Endothelial cell of umbilical vein (primary cell): ENCODE results near the gene CD151. TPM values are rescaled to one million over a fixed set of nuclear protein-coding genes. Genes with fewer than 3 reads are reported as not detected.

ENCODE experiments used
- BruUV-seq: library from RNA; stranded (reverse); fragments of 400-500 nt; replicated peaks from 2 replicates; lab custom pipeline; 2021; lab: Mats Ljungman, UMichigan
- CTCF ChIA-PET: fragments of 300-600, 350-600 bp; sonication (Branson Sonifier 250); formaldehyde crosslinking; loops from one replicate; lab custom pipeline; 2021; ENCODE audit warnings: antibody characterized with exemption, inconsistent platforms; lab: Charles Lee
- POLR2A ChIA-PET: fragments of 300-600, 350-600 bp; sonication (Branson Sonifier 250); formaldehyde crosslinking; loops from one replicate; lab custom pipeline; 2021; ENCODE audit warnings: antibody characterized with exemption, inconsistent platforms; lab: Charles Lee
- DNase-seq: peaks from one replicate; pipeline ENCODE4 v3.0.0-alpha.2; 2011; ENCODE audit warnings: low read depth, low spot score
- FAIRE-seq: peaks from 2 replicates; lab custom pipeline; 2011; peaks lifted over from hg19 to GRCh38; lab: Jason Lieb, UNC
- H2AFZ ChIP-seq: 2 replicates; pipeline ENCODE4 v1.6.0; 2012; ENCODE audit warnings: low read depth, low read length, control low read depth, inconsistent platforms
- H3K27ac ChIP-seq: 2 replicates; pipeline ENCODE4 v1.5.1; 2011; ENCODE audit warnings: low read depth, mild to moderate bottlenecking, control low read depth, low read length, moderate library complexity; ENCODE audit not compliant: insufficient read depth
- H3K27me3 ChIP-seq, 2 experiments: 2 replicates each; pipeline versions ENCODE4 v1.6.0 to v1.6.1; 2011; ENCODE audit warnings: low read length in 2 of 2, mixed read lengths in 1 of 2; ENCODE audit not compliant: control insufficient read depth in 2 of 2, insufficient read depth in 2 of 2
- H3K36me3 ChIP-seq, 2 experiments: 2 replicates in 1 of 2; 3 replicates in 1 of 2; pipeline ENCODE4 v1.5.1; 2011; ENCODE audit warnings: low read length in 2 of 2, mild to moderate bottlenecking in 1 of 2, moderate library complexity in 1 of 2; ENCODE audit not compliant: control insufficient read depth in 2 of 2, insufficient read depth in 2 of 2; ENCODE audit errors: extremely low read depth in 1 of 2
- H3K4me1 ChIP-seq: 3 replicates; pipeline ENCODE4 v1.5.1; 2011; ENCODE audit warnings: mild to moderate bottlenecking, low read length; ENCODE audit not compliant: control insufficient read depth, insufficient read depth; ENCODE audit errors: extremely low read depth
- H3K4me2 ChIP-seq: 2 replicates; pipeline ENCODE4 v1.6.1; 2011; ENCODE audit warnings: low read length, control low read depth, mixed read lengths; ENCODE audit not compliant: insufficient read depth
- H3K4me3 ChIP-seq, 3 experiments: fragments of 200-600 bp in 1 of 3; sonication (generic), shearing (Covaris generic) in 1 of 3; replicated peaks in 1 of 3; 2 replicates each; pipeline ENCODE4 v1.5.1; 2011 to 2016; ENCODE audit warnings: control low read depth in 3 of 3, low read length in 3 of 3, mild to moderate bottlenecking in 2 of 3, inconsistent platforms in 1 of 3, low read depth in 1 of 3, moderate library complexity in 1 of 3; ENCODE audit not compliant: insufficient read depth in 1 of 3
- H3K79me2 ChIP-seq: 2 replicates; pipeline ENCODE4 v1.6.0; 2012; ENCODE audit warnings: low read length, inconsistent platforms; ENCODE audit not compliant: control insufficient read depth, insufficient read depth
- H3K9ac ChIP-seq: replicated peaks from 2 replicates; pipeline ENCODE3; 2011; ENCODE audit warnings: low read length, control low read depth; ENCODE audit not compliant: insufficient read depth; ENCODE audit errors: extremely low read depth
- H3K9me1 ChIP-seq: replicated peaks from 3 replicates; pipeline ENCODE4 v1.6.0; 2011; ENCODE audit warnings: mild to moderate bottlenecking, low read length; ENCODE audit not compliant: control insufficient read depth, insufficient read depth; ENCODE audit errors: extremely low read depth
- H3K9me3 ChIP-seq: replicated peaks from 2 replicates; pipeline ENCODE4 v1.5.1; 2012; ENCODE audit warnings: low read length, inconsistent platforms; ENCODE audit not compliant: control insufficient read depth, insufficient read depth
- H4K20me1 ChIP-seq: replicated peaks from 2 replicates; pipeline ENCODE3; 2011; ENCODE audit warnings: mild to moderate bottlenecking, low read length; ENCODE audit not compliant: control insufficient read depth, insufficient read depth; ENCODE audit errors: extremely low read depth
- CTCF ChIP-seq, 2 donors: IDR thresholded peaks; 1 replicate in 1 of 2; 2 replicates in 1 of 2; pipeline ENCODE4 v1.5.1; 2011; ENCODE audit warnings: low read length in 2 of 2, mild to moderate bottlenecking in 2 of 2, moderate library complexity in 2 of 2, control low read depth in 1 of 2, inconsistent platforms in 1 of 2, low read depth in 1 of 2; ENCODE audit not compliant: insufficient read depth in 1 of 2; ENCODE audit errors: extremely low read depth in 1 of 2
- EZH2 ChIP-seq: IDR thresholded peaks from 2 replicates; pipeline ENCODE4 v1.6.1; 2012; ENCODE audit warnings: borderline replicate concordance, low read depth, mild to moderate bottlenecking, moderate library complexity, low read length, inconsistent platforms; ENCODE audit not compliant: severe bottlenecking
- FOS ChIP-seq: IDR thresholded peaks from 2 replicates; pipeline ENCODE4 v1.6.1; 2011; ENCODE audit warnings: mild to moderate bottlenecking, low read length, moderate library complexity, borderline replicate concordance; ENCODE audit not compliant: insufficient read depth
- GATA2 ChIP-seq: IDR thresholded peaks from 2 replicates; pipeline ENCODE4 v1.7.0; 2011; ENCODE audit warnings: low read depth, mild to moderate bottlenecking, moderate library complexity, mixed read lengths, low read length; ENCODE audit not compliant: insufficient read length, insufficient read depth
- JUN ChIP-seq: IDR thresholded peaks from 2 replicates; pipeline ENCODE4 v1.6.1; 2011; ENCODE audit warnings: borderline replicate concordance, low read depth; ENCODE audit not compliant: insufficient read length, insufficient read depth
- MAX ChIP-seq: IDR thresholded peaks from 2 replicates; pipeline ENCODE4 v1.6.1; 2011; ENCODE audit not compliant: insufficient read depth, insufficient read length
- MYC ChIP-seq: IDR thresholded peaks from one replicate; pipeline ENCODE4 v1.6.1; 2011; ENCODE audit warnings: mild to moderate bottlenecking, low read depth, low read length
- POLR2A ChIP-seq: IDR thresholded peaks from 2 replicates; pipeline ENCODE4 v1.6.1; 2012; ENCODE audit warnings: low read depth, mild to moderate bottlenecking, control low read depth, low read length
- POLR2AphosphoS5 ChIP-seq: IDR thresholded peaks from 2 replicates; pipeline ENCODE4 v1.6.1; 2012; ENCODE audit warnings: low read depth, mild to moderate bottlenecking, control low read depth, low read length, moderate library complexity; ENCODE audit not compliant: insufficient read depth
- dilution Hi-C: fragments of 300-500 bp; cut with MboI; formaldehyde crosslinking; loops from one replicate; pipeline ENCODE4 v1.15.0; 2019; ENCODE audit warnings: low sequenced_read_pairs; ENCODE audit not compliant: extremely low pct_ligation_motif_present
- intact Hi-C: fragments of 100-400 bp; cut with micrococcal nuclease; formaldehyde crosslinking; loops from one replicate; pipeline ENCODE4 v1.10.0; 2022
- polyA plus RNA-seq, 4 experiments: library from polyadenylated mRNA; depleted of rRNA in 3 of 4; stranded (reverse) in 3 of 4; unstranded in 1 of 4; fragments of >200 nt; gene quantifications; 2 replicates each; pipeline versions ENCODE4 v1.2.1 to v1.2.3, GENCODE V29; 2011 to 2012; ENCODE audit warnings: missing spikeins in 1 of 4
- total RNA-seq: library from RNA; stranded (reverse); gene quantifications from 2 replicates; pipeline ENCODE4 v1.2.3, GENCODE V29; 2021

Gene CD151
- total and polyA plus RNA-seq, 2 donors (not counting 3 experiments of a cell fraction or from before 2014, with no cell fraction given): 515 to 1,090 TPM

- Histone ChIP-seq H3K9ac (no peak overlapping the region), H4K20me1 (no peaks in the 10 kb centered on the region), H2AFZ (no peak overlapping the region), H3K79me2 (no peaks in the 10 kb centered on the region), H3K36me3 (no peaks in the 10 kb centered on the region), H3K9me3 (no peaks in the 10 kb centered on the region), H3K27ac (no peak overlapping the region), H3K9me1 (no peaks in the 10 kb centered on the region), H3K4me3 (no peak overlapping the region), H3K4me2 (no peak overlapping the region), H3K27me3 (no peaks in the 10 kb centered on the region), H3K4me1 (no peaks in the 10 kb centered on the region)
- dilution Hi-C loops (no loop called here), intact Hi-C loops (no loop called here)
- FAIRE-seq: no peak
- POLR2A ChIA-PET: no interaction called here
- TF ChIP-seq POLR2A (no peak), JUN (no peak), MYC (no peak), FOS (no peak), GATA2 (no peak), MAX (no peak), POLR2AphosphoS5 (no peak), CTCF (IDR thresholded peaks at IDR 0.05; ENCODE audit: extremely low read depth in 1 of 2, insufficient read depth in 1 of 2, low read depth in 1 of 2, low read length in 2 of 2) (no peak), EZH2 (no peak)
- CTCF ChIA-PET: interaction anchor here (1.4 kb wide), 1 partner anchor 177 kb away, joined by 3 read pairs; no protein-coding TSS in a partner anchor
- no TSS peak for BruUV-seq
- no peak for DNase-seq
Measured at GRCh38 chr11:873706-874105, 41.0 kb downstream of the CD151 start.
